ENCODE results near the gene SLC41A1.

DNA sequence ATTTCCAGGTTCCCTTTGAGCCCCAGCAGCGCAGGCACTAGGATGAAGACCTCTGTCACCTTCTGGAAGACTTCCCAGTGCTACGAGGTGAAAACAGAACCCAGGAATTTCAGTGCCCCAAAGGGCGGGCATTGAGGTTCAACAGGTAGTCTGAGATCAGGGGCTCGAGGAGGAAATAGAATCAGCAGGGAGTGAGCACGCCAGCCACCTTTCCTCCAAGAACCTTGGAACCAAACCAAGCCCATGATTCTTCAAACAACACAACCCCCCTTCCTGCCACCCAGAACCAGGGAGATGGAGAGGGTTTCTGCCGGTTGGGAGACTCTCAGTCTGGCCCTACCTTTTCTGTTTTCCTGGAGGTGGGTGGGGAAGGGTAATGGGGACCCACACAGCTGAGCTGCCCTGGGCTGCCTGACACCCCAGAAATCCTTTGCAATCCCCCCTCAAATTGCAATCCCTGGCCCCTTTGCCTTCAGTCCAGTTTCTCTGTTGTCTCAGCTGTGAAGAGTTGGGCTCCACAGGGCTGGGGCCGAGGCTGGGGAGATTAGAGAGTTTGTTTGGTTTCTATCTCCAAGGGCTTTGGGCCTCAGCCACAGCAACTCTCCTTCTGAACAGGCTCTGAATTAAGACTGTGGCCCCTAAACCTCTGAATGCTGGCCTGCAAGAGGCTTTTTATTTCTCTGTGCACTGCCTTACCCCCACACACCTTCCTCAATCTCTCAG, 11.9 kb downstream of the SLC41A1 start:
- TF ChIP-seq CTCF (IDR thresholded peaks at IDR 0.05) (no peak), POLR2A (IDR thresholded peaks at IDR 0.05) (no peak)

All from tibial nerve (tissue), 3 donors.